CD4-positive, alpha-beta T cell (primary cell): Measurements from ENCODE around the gene EDAR. TPM values are rescaled to one million over a fixed set of nuclear protein-coding genes. Genes with fewer than 3 reads are reported as not detected.
A peak's percentile ranks its signal among the peaks of the same experiment; 100 is the strongest.

Source experiments
- ATAC-seq: fragments of 200-7000 bp; cut with Tn5 transposase; one replicate; pipeline ENCODE4 v1.10.0; 2022; ENCODE audit warnings: mild to moderate bottlenecking; ENCODE audit not compliant: poor library complexity
- CTCF ChIA-PET: fragments of 350-600 bp; sonication (Branson Sonifier 250); formaldehyde crosslinking; loops from one replicate; lab custom pipeline; 2021; ENCODE audit warnings: antibody characterized with exemption, inconsistent platforms; lab: Charles Lee
- POLR2A ChIA-PET: fragments of 350-600 bp; sonication (Branson Sonifier 250); formaldehyde crosslinking; loops from one replicate; lab custom pipeline; 2021; ENCODE audit warnings: antibody characterized with exemption, inconsistent platforms; lab: Charles Lee
- DNase-seq, 14 experiments: peaks; one replicate each; pipeline ENCODE4 v3.0.0-alpha.2; 2013 to 2020; ENCODE audit warnings: mixed read lengths in 2 of 14
- H3K27ac ChIP-seq, 2 donors: one replicate each; pipeline versions ENCODE4 v1.5.1 to v1.7.0; 2013; ENCODE audit warnings: low read length in 2 of 2, low read depth in 1 of 2, mild to moderate bottlenecking in 1 of 2
- H3K27me3 ChIP-seq, 2 experiments: 1 replicate in 1 of 2; 2 replicates in 1 of 2; pipeline versions ENCODE4 v1.6.1 to v1.7.0; 2013; ENCODE audit warnings: low read length in 2 of 2, control low read depth in 1 of 2, mild to moderate bottlenecking in 1 of 2, moderate library complexity in 1 of 2; ENCODE audit not compliant: insufficient read depth in 2 of 2, control insufficient read depth in 1 of 2
- H3K36me3 ChIP-seq: one replicate; pipeline ENCODE4 v1.6.1; 2013; ENCODE audit warnings: low read length, control low read depth; ENCODE audit not compliant: insufficient read depth
- H3K4me1 ChIP-seq: one replicate; pipeline ENCODE4 v1.6.1; 2013; ENCODE audit warnings: low read length, control low read depth; ENCODE audit not compliant: insufficient read depth
- H3K4me3 ChIP-seq: one replicate; pipeline ENCODE4 v1.5.1; 2013; ENCODE audit warnings: mild to moderate bottlenecking, low read length, moderate library complexity
- H3K9me3 ChIP-seq, 2 experiments: 1 replicate in 1 of 2; 2 replicates in 1 of 2; pipeline versions ENCODE4 v1.6.1 to v1.7.0; 2013; ENCODE audit warnings: low read length in 2 of 2, mild to moderate bottlenecking in 2 of 2, control low read depth in 1 of 2, moderate library complexity in 1 of 2; ENCODE audit not compliant: control insufficient read depth in 1 of 2, insufficient read depth in 1 of 2
- H3K27ac Mint-ChIP-seq: one replicate; pipeline ENCODE4 v1.8.0; 2020; ENCODE audit warnings: mixed read lengths
- H3K27me3 Mint-ChIP-seq: one replicate; pipeline ENCODE4 v1.8.0; 2021; ENCODE audit warnings: mixed read lengths
- H3K36me3 Mint-ChIP-seq: one replicate; pipeline ENCODE4 v1.8.0; 2021; ENCODE audit warnings: low read depth, mixed read lengths
- H3K4me1 Mint-ChIP-seq: one replicate; pipeline ENCODE4 v1.8.0; 2021; ENCODE audit warnings: low read depth, mixed read lengths
- H3K4me3 Mint-ChIP-seq: one replicate; pipeline ENCODE4 v1.8.0; 2020; ENCODE audit warnings: mild to moderate bottlenecking, mixed read lengths
- H3K9me3 Mint-ChIP-seq: one replicate; pipeline ENCODE4 v1.8.0; 2020; ENCODE audit warnings: mixed read lengths
- CTCF ChIP-seq: fragments of 200-600 bp; IDR thresholded peaks from one replicate; pipeline ENCODE4 v1.8.0; 2022; ENCODE audit warnings: antibody characterized with exemption, mild to moderate bottlenecking
- intact Hi-C, 2 experiments: fragments of 100-400 bp; cut with DNase I in 1 of 2; cut with micrococcal nuclease in 1 of 2; formaldehyde crosslinking; loops; one replicate each; pipeline versions ENCODE4 v1.15.1 to v1.9.0; 2023 to 2025; cut with DNase I, micrococcal nuclease
- total RNA-seq, 174 experiments: library from RNA in 2 of 174; stranded (reverse) in 2 of 174; gene quantifications; one replicate each; pipeline ENCODE4 v1.2.3 and lab custom pipeline; 2021 to 2026

EDAR gene
- total RNA-seq, 2 experiments from 2014 or later, result 9.4 to 10.3 TPM

DNA sequence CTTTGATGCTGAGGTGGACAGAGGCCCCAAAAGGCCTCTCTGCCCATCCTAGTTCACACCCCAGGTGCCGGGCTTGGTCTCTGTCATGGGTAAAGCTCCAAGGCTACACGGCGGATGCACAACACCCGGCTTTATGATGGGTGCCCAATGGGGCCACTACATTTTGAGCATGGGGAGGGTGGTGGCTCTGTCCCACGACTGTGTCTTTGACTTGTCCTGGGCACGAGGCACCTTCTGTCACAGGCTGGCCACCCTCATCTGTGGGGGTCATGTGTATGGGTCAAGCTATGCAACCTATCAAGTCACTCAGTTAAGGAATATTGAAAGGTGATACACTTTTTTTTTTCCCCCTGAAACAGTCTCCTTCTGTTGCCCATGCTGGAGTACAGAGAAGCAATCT, 63.7 kb downstream of the EDAR start:
- ChIA-PET CTCF (no interaction called here), POLR2A (no interaction called here)
- Mint-ChIP-seq H3K36me3 (peaks cover 74% of the 10 kb centered on the region), H3K4me1 (peaks cover 6% of the 10 kb centered on the region), H3K4me3 (no peak overlapping the region), H3K9me3 (no peaks in the 10 kb centered on the region), H3K27me3 (no peaks in the 10 kb centered on the region), H3K27ac (no peak overlapping the region)
- DNase-seq (no peak), ATAC-seq (no peak)
- H3K27me3 ChIP-seq, result no peaks in the 10 kb centered on the region
- H3K27ac ChIP-seq, result no peak overlapping the region
- intact Hi-C loops, result loop anchor here in 1 of 2 experiments (5.0 kb wide), 1 partner anchor 202 kb away; the partner anchor contains the start of gene SH3RF3
- TF ChIP-seq CTCF, result no peak
- no peaks in the 10 kb centered on the region for H3K9me3 ChIP-seq
- H3K4me1 ChIP-seq, result peaks cover 6% of the 10 kb centered on the region
- H3K4me3 ChIP-seq, result no peak overlapping the region
- H3K36me3 ChIP-seq, result no peaks in the 10 kb centered on the region

- intact Hi-C loops, result loop anchor here in 1 of 2 experiments (5.0 kb wide), 1 partner anchor 203 kb away; the partner anchor contains the start of gene SH3RF3
- Mint-ChIP-seq H3K27ac (no peak overlapping the region), H3K36me3 (peaks cover 74% of the 10 kb centered on the region), H3K9me3 (no peaks in the 10 kb centered on the region), H3K4me3 (no peak overlapping the region), H3K4me1 (peaks cover 6% of the 10 kb centered on the region), H3K27me3 (no peaks in the 10 kb centered on the region)
- Histone ChIP-seq H3K4me3 (no peak overlapping the region), H3K9me3 (no peaks in the 10 kb centered on the region), H3K27me3 (no peaks in the 10 kb centered on the region), H3K27ac (no peak overlapping the region), H3K36me3 (no peaks in the 10 kb centered on the region), H3K4me1 (peaks cover 6% of the 10 kb centered on the region)
- CTCF ChIA-PET, result no interaction called here
- TF ChIP-seq CTCF, result no peak
- POLR2A ChIA-PET, result no interaction called here
- no peak for ATAC-seq
- DNase-seq, result peak in 1 of 14 experiments; percentile 30
These were observed 64.3 kb downstream of the EDAR start for GRCh38 chr2:108924580-108925251.

DNA sequence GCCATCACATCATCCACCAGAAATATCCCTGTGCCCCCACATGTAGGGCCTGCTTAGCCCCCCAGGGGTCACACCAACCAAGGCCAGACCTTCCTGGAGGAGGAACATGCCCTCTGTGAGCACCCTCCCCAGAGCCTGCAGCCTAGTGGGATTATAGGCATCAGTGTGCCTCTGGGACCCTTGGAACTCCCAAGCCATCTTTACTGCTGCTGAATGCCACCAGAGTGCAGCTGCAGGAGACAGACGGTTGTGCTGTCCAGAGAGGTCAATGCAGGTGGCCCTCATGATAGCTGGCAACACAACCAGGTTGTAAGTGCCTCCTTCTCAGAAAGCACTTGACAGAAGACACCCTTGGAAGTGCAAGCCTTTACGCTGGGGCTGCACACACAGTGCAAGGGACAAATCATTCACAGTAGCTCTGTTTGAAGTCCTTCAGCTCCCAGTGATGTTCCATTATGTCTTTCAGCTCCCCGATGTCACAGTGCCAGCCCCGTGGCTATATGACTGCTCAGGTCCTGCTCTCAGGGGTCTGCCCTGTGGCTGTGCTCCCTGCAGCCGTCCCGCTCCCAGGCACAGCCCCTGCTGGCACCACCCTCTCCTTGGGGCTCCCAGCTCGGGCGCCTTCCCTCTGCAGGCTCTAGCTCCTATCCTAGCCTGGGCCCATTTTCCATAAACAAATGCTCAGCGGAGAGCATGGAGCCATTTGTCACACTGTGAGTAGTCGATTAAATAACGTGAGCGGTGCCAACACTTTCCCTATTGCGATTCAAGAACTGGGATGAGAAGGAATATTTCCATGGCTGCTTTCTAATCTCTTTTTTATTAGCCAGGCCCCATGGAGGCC, 65.1 kb downstream of the EDAR start:
- H3K27me3 Mint-ChIP-seq, result no peaks in the 10 kb centered on the region
- no peak overlapping the region for H3K4me3 Mint-ChIP-seq
- no peaks in the 10 kb centered on the region for H3K9me3 Mint-ChIP-seq
- peaks cover 69% of the 10 kb centered on the region for H3K36me3 Mint-ChIP-seq
- POLR2A ChIA-PET, result interaction anchor here (0.5 kb wide), 1 partner anchor 9 kb away, joined by 3 read pairs; no protein-coding TSS in a partner anchor
- H3K9me3 ChIP-seq, result no peaks in the 10 kb centered on the region
- ATAC-seq, result no peak
- no peak overlapping the region for H3K27ac ChIP-seq
- DNase-seq, result peak in 1 of 14 experiments; percentile 26
- H3K4me3 ChIP-seq, result no peak overlapping the region
- H3K36me3 ChIP-seq, result no peaks in the 10 kb centered on the region
- no peak overlapping the region for H3K27ac Mint-ChIP-seq
- peaks cover 6% of the 10 kb centered on the region for H3K4me1 Mint-ChIP-seq
- no peaks in the 10 kb centered on the region for H3K27me3 ChIP-seq
- CTCF ChIA-PET, result no interaction called here
- intact Hi-C loops, result no loop called here
- no peak for TF ChIP-seq CTCF
- peaks cover 6% of the 10 kb centered on the region for H3K4me1 ChIP-seq
